Measurements from ENCODE around the gene ARAP1.

ARAP1 gene

DNA sequence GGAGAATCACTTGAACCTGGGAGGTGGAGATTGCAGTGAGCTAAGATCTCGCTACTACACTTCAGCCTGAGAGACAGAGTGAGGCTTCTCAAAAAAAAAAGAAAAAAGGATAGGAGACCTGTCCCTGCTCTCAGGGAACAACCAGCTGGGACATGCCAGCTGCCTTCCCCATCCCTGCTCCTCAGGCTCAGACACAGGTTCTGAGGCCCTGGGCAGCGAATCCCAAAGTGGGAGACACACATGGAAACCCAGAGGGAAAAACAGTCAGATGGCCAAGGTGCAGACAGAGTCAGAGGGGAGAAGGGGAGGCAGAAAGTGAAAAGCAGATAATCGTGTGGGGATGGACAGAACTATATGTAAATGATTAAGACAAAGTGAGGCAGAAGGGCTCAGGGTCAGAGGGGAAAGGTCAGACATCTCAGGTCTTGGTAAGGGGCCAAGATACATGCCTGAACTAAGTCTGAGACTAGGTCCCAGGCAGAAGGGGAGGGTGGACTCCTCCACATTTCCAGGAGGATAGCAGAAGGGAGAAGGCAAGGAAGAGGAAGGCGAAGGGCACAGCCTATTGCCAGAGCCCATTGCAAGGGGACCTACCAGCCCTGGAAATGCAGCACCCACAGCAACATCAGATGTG, 27.4 kb upstream of the ARAP1 start:
- DNase-seq = no peak

DNA sequence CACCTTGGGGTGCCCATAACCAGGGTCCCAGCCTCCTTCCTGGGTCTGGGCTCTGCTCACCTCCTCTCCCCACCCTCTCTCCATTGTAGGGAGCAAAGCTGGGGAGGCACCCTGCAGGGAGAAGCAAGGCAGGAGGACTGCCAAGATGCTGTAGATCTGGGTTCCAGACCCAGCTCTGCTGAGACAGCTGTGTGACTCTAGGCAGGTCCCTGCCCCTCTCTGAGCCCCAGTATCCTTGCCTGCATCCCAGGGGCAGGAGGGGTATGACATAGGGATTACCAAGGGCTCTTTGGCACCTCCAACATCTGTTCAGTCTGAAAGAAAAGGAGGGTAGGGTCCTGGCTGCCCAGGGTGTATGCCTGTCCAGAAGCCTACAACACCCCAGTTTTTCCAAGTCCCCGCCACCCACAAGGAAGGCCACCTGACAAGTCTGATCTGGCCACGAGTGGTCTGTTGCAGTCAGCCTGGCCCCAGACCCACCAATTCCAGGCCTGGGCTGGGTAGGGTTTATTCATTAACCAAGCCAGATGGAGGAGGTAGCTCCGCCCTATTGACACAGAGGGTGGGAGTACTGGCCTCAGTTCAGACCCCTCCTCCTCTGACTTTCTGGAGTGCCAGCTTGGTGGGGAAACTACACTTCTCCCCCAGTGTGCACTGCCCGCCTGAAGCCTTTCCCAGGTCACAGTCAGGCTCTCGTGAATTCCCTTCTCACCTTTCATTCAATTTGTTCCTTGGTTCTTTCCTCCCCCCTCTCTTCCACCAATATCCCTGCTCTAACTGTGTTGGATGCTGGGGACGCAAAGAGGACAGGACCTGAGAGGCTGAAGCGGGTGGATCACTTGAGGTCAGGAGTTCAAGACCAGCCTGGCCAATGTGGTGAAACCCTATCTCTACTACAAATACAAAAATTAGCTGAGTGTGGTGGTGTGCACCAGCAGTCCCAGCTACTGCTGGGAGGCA, 26.6 kb upstream of the ARAP1 start:
- no peak for DNase-seq

DNA sequence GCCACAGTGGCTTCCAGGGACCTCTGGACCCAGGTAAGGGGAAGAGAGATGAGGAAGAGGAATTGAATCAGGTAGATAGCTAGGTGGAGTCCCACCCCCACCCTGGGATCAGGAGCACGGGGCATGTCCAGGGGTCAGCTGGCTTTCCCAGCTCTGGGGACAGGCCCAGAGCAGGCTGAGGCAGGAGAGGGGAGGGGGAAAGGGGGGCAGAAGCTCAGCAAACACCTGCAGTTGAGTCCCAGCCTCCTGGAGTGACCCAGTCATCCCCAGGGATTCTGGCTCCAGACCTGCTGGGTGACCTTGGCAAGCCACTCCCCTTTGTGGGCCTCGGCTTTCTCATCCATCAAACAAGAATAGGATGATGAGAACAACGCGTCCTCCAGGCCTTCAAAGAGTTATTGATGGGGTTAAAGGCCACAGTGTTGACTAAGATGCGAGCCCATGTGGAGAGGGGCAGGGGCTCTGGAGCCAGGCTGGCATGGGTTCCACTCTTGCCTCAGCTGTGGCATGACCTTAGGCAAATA, 25.6 kb upstream of the ARAP1 start:
- no peak for DNase-seq

DNA sequence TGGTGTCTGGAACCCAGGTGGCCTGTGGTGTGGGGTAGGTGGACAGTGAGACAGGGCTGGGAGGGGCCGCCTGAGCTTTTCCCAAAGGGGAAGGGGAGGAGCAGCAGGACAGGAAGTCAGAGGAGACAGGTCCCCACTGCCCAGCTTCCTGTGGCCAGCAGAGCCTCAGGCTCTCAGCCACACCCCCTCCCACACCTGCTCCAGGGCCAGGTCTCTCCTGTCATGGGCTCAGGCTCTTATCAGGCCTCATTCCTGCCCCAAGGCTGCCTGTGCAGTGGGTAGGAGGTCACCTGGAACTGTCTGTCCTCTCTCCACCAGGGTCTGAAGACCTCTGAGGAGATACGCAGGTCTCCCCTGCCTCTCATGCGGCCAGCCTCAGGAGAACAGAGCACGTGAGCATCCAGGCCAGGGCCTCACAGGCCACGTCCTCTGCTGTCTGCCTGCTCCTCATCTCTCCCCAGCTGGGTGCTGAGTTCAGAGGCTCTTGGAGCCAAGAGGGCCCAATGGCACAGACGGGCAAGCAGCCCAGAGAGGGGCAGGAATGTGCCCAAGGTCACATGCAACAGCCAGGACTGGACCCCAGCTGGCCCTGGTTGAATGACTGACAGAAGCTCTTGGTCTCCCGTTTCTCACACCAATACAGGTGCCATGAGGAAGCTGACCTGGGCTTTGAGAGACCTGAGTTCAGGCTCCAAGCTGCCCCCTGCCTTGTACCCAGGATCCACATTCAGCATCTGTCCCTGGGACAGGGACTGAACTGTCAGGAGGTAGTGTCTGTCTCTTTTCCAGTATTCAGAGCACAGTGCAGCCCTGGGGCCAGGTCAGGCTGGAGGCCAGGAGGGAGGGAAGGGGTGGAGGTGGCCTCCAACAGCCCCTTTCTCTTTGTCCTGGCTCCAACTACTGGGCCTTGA, 24.9 kb upstream of the ARAP1 start:
- DNase-seq = no peak

DNA sequence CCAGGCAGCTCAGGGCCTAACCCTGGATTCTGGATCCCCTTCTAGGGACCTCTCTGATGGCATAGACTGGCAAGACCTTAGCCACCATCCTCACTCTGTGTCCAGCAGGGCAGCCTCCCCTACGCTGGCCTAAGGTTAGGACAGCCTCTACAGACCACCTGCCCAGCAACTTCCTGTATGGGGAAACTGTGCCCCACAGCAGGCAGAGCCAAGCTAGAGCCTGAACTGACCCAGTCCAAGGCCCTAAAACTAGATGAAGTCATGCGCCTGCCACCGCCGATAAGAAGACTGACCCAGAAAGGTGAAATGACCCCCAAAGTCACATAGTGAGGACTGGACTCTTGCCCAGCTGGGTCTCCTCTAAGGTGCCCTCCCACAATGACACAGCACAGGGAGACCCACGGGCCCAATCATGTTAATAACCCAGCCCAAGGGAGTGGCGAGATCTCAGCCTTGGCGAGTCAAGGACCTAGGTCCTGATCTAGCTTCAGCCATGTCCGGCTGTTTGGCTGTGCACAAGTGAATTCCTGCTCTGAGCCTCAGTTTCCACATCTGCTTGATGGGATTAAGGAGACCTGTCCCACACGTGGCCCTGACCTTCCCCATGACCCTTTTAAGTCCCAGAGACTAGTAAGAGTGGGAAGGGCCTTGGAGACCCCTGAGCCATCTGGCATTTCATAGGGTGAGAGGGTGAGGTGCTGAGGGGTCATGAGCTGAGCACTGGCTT, 24.1 kb upstream of the ARAP1 start:
- DNase-seq = no peak

DNA sequence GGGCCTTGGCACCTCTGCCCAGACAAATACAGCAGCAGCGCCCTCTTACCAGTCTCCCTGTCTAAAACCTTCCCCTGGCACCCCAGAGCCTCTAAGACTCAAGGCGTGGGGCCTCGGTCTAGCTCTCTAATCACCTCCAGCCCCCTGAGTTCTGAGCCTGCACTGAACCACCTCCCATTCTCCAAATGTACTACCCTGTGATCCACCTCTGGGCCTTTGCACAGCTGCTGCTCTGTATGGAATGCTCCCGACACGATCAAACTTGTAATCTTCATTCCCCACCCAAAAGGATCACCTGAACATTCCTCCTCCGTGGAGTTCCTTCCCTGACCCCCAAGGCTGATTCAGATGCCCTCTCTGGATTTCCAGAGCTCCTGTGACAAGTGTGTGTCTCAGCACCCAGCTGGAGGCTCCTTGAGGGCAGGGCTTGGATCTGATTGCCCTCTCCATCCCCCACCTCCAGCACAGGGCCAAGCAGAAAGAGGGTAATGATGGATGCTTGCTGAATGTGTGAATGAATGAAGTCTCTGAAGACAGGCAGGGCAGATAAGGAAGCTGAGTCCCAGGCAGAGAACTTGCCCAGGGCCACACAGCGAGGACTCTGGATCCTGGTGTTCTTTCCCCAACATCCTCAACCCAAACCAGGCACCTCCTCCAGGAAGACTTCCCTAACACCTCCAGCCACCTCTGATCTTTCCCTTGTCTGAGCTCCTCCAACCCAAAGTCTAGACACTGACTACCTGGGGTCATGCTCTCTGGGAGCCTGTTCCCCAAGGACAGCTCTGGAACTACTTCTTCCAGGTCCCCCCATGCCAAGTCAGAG, 23.3 kb upstream of the ARAP1 start:
- DNase-seq = no peak

DNA sequence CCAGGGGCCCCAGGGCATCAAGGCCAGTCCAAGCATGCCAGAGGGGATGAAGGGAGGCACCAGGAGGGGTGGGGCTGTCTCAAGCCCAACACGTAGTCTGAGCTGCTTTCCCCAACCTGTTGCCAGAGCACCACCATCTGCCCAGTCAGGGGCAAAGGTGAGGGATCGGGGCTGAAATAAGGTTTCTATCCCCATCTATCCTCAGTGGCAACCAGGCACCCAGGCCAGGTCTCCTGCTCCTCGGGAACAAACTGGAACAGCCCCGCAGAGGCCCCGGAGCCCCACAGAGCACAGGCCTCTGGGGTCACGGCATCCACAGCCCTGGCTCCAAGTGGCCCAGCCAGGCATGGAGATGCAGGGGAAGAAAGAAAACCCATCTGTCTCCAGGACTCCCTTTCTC, 22.3 kb upstream of the ARAP1 start:
- DNase-seq = no peak

DNA sequence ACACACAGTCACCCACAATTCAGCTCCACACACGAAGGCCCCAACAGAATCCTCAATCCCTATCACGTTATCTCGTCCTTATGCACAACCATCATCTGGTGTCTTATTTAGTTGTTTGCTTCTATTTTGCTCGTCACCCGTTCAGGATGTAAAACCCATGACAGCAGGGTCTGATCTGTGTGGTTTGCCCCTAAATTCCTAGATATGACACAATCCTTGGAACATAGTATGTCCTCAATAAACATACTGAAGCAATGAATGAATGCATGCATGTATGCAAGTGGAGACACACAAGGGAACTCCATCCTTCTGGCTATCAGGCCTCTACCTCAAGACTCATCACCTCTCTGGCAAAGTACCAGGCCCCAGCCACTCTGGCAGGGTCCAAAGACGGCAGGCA, 21.5 kb upstream of the ARAP1 start:
- no peak for DNase-seq

DNA sequence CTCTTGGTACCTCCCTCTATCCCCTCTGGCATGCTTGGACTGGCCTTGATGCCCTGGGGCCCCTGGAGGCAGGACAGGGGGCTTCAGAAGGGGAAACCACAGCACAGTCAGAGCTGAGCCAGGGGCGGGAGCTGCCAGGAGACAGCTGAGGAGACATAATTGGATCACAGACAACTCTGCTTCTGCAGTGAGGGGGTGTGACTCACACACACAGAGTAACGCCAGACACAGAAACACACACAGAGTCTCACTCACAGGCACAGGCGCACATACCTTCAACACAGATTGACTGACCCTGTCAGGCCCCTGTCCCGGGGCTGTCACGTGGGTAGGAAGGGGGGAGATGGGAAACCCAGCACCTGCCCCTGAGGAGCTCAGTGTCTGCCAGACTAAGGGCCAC, 21.1 kb upstream of the ARAP1 start:
- DNase-seq = no peak

DNA sequence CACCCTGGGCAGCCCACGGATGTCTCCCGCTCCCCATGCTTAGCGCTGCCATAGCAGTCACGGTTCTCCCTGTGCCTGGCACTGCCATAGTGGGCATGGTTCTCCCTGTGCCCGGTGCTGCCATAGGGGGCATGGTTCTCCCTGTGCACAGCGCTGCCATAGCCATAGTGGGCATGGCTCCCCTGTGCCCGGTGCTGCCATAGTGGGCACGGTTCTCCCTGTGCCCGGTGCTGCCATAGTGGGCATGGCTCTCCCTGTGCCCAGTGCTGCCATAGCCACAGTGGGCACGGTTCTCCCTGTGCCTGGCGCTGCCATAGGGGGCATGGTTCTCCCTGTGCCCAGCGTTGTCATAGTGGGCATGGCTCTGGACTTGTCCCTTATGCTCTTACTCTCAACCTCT, 19.9 kb upstream of the ARAP1 start:
- no peak for DNase-seq

DNA sequence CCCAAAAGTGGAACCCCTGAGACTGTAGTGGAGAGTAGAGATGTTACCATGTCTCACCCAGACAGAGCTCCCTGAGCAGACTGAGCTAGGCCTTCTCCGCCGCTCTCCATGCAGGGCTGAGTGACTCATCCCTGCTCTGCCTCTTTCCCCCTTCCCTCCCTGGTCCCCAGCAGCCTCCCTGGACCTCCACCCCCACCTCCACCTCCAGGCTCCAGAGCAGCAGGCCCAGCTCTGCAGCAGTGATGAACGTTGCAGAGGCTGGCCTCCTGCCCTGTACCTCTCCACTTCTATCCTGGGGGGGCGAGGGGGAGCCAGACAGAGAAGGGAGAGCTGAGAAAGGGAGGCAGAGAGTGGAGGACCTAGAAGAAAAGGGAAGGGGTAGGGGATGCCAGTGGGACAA, 19.3 kb upstream of the ARAP1 start:
- DNase-seq = no peak

DNA sequence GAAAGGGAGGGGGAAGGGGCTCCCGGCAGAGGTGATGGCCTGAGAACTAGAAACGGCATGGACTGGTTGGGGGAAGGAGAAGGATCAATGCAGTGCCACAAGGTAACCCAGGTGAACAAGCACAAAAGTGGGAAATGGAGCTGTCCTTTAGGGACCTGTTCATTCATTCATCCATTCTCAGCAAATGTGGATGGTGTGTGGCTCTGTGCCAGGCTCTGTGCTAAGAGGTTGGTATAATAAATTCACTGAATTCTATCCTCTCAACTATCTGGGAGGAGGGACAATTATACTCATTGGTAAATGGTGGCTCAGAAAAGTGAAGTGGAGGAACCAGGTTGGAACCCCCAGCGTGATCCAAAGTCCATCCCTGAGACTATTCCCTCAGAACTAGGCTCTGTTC, 18.6 kb upstream of the ARAP1 start:
- DNase-seq = no peak

DNA sequence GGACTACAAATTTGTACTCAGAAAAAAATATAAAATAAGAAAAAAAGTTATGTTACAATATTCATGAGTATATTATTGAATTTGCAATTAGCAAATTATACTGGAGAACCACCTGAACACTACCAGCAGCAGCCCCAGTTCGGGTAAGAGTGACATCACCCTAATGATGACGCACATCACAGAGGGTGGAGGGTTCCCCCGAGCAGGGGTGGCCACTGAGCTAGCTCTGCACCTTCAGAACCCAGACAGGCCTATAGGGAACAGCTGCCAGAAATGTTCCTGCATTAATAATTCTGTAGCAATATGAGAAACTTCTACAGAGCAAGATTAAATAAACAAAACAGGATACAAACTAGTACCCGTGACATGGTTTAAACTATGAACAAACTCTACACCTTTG, 17.5 kb upstream of the ARAP1 start:
- DNase-seq = no peak

DNA sequence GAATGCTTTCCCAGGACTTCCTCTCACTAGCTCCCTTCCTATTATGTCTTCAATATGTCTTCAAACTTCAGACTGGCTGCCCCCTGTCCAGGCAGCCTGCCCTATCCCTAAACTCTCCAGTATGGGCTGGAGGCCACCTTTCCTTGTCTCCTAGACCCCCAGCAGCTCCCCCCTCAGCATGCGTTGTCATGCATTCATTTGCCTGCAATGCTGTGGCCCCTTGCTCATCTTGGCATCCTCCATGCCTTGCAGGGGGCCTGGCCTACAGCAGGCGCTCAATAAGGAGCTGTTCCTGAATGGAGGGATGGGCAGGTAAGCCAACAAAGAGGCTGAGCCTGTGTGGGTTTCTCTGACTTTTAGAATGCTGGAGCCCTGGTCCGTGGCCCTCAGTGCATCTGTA, 16.4 kb upstream of the ARAP1 start:
- no peak for DNase-seq

DNA sequence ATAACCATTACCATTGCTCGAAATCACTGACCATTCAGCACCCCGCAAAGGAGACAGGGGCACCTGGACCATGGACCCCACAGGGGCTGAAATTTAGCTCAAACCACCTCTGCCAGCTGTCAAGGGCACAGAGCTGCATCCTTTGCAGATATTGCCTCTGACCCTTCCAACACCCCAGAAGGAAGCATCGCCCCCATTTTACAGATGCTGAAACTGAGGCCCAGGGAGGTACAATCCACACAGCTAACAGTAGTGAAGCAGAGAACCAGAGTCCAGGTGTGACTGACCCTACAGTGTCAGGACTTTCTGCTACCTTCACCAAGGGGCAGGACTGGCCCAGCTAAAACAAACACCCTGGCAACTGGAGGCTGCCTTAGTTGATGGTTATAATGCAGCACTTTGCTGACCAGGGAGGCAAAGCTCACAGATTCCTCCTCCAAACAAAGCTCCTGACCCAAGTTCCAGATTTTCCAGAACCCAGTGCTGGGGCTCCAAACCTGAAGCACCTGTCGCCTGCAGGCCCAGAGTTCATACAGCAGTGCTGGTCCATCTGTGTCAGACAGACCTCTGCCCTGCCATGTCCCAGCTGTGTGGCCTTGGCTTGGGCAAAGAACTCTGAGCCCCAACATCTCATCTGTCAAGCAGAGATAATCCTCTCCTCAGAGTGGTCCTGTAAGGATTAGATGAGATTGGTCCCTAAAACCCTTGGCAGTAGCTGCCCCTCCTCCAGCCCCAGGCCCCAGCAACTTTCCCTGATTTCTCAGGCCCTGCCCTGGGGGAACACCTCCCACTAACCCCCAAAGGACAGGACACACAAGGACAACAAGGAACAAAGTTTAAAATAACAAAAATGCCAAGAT, 15.2 kb upstream of the ARAP1 start:
- DNase-seq = no peak

DNA sequence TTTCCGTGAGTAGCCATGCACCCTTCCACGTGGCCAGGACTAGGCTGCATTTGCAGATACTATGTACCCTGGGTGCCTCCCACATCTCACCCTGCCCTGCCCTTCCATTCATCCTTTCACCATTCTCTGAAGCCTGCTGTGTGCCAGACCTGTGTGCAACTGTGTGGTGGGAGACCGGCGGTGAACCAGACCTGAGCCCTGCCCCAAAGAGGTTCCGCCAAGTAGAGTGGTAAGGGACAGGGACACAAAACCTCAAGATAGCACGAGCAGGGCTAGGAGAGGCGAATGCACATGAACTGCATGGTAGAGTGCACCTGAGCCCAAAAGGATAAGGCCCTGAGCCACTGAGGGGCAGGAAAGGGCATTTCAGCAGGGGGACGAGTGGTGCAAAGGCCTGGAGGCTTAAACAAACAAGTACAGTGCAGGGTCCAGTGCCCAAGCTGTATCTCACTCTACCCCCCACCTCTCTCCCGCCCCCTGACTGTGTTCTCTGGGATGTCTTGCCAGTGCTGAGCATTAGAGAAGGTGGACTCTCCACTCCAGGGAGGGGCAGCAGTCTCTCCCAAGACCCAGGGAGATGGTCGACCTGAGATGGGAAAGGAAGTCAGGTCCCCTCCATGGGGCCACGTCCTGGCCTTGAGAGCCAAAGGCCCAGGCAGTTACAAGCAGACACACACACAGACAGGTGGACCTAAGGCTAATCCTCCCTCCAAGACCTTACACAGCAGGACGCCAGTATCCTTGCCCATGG, 14.1 kb upstream of the ARAP1 start:
- DNase-seq = no peak

DNA sequence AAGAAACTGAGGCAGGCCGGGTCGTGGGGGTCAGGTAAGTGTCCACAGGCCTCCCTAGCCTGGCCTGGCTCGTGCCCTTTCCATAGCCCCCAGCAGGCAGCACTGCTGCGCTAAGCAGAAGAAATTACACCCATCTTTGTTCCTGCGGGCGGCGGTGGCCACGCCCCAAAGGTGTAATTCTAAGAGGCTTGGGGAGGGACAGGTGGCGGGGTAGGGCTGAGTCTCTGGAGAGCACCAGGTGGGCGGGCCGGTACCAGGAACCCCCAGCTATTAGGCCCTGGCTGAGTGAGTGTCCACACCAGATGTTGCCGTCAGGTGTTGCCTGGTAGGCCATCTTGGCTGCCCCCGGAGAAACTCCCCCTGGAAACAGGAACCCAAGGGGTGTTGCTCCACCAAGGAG, 12.3 kb upstream of the ARAP1 start:
- peak; percentile 48 for DNase-seq

DNA sequence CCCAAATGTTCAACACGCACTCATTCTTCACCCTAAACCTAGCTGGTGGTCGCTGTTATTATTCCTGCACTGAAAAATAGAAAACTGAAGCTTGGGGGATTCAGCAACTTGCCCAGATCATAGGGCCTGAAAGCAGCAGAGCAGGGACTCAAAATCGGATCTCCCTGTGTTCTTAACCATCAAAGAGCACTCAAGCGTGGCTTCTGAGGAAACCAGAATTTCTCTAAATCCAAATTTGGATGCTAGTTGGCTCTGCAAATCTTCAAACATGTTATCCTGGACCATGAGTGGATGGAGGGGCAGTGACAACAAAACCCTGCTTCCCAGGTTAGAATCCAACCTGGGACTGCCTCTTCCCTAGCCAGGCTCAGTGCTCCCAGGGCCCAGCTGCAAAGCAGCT, 11.6 kb upstream of the ARAP1 start:
- DNase-seq = no peak

DNA sequence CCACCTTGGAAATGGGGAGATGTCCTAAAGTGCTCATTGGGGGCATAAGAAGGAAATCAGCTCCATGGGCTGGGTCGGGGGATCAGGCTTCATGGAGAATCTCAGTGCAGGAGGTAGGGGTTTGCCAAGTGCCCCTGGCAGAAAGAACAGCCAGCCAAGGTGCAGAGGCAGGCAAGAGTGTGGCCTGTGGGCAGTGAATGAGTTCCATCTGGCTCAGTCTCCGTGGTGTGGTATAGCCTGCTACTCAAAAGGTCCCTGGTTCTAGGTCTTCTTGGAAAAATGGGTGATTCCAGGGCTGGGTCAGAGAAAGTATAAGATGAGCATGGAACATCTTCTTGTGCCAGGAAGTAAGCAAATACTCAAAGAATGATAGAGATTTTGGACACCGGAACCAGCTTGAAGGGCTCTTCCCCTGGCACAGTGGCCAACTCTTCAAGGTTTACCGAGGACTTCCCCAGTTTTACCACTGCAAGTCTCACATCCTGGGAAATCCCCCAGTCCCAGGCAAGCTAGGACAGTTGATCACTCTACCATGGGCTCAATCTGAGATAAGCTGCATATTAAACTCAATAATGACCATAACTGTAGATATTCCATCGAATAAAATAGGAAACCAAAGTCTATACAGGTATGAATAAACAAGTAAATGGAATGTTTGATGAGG, 10.6 kb upstream of the ARAP1 start:
- DNase-seq = no peak

Measured in NCI-H1092 treated with DMSO at 0.1 percent for 48 hours (cell line).